HG02588 (cell line): ENCODE measurements around the gene DAAM2.

Experiments
- ATAC-seq: cut with Tn5 transposase; IDR thresholded peaks from one replicate; pipeline ENCODE4 v1.9.1; 2021; ENCODE audit warnings: mild to moderate bottlenecking, moderate library complexity; ENCODE audit not compliant: unreplicated experiment

The DAAM2 gene

GRCh38 chr6:39947611-39948068, 155.5 kb downstream of the DAAM2 start:
- ATAC-seq = no peak

DNA sequence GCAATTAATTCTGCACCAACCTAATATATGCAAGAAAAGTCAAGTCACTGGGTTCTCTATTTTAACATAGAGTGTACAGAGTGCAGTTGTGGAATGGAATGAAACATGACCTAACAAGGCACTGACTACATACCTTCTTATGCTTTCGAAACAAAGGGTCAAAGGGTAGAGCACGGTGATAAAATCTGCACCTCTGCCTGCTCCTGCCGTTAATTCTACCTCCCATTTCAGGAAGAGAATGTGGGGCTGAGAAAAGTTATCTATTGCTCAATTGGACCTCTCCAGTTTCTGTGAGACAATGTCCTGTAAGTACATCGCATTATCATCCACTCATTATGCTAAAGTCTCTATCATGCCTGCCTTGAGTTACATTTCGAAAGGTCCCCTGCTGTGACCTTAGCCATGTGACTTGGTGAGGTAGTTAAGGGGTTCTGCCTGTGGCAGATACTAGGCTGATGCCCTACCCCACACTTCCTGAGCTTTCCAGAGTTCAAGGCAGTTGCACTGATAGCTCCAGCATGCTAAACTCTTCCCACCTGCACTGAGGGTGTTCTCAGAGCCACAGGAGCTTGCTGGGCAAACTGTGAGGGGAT, 156.1 kb downstream of the DAAM2 start:
- no peak for ATAC-seq

- no peak for ATAC-seq
Observed at GRCh38 chr6:39950125-39950720, 158.0 kb downstream of the DAAM2 start.

- ATAC-seq = no peak
Observed at GRCh38 chr6:39951191-39951590, 159.0 kb downstream of the DAAM2 start.

DNA sequence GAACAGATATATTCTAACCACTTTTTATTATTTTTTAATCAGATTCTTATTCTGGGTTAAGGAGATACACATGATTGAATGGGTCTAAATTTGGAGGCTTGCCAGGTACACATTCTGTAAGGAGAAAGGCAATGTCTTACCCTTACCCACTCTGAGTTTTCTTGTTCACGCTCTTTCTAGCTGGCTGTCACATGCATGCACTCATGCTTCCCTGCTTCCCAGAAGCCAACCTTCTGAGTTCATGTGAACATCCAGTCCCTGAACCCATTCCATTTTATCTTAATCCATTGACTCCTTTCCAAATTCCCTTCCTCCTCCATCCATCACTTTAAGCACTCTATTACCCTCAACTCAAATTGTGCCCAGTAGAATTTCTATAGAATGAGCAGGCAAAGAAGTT, 159.5 kb downstream of the DAAM2 start:
- no peak for ATAC-seq

DNA sequence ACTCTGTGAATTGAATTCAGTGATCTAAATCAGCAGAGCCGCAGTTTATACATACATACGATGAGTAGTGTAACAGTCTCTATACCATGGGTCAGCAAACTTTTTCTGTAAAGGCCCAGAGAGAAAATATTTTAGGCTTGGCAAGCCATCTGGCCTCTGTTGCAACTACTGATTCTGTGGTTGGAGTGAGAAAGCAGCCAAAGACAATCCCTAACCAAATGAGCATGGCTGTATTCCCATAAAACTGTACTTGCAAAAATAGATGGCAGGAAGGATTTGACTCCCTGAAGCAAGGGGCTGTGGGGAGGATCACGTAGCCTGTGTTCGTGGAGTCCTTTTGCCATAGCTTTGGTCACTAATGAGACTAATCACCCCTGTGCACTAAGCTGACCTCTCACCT, 160.0 kb downstream of the DAAM2 start:
- no peak for ATAC-seq

DNA sequence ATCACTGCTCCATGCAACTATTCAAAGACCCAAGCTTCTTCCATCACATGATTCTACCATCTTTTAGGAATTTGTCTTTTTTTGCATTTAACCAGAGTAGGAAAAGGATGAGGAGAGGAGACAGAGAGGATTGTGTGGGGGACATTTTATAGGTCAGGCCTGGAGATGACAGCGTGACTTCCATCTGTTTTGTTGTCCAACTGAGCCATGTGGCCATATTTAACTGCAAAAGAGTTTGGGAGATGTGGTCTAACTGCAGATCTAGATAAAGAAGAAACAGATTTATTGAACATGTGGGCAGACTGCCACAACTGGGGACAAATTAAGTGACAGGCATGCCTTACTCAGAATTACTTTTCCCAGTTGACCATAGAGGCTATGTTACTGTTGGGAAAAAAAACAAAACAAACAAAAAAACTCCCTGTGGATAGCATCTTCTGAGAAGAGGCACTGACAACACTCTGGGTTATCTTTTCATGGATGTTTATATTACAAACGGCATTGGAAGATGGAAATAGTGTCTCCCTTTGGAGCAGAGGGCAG, 161.0 kb downstream of the DAAM2 start:
- no peak for ATAC-seq
